H1 (cell line): ENCODE measurements around the gene CHST13.

Experiments
- CEBPB ChIP-seq: IDR thresholded peaks from 2 replicates; pipeline ENCODE4 v1.6.1; 2012; ENCODE audit warnings: low read depth, low read length
- CHD2 ChIP-seq: IDR thresholded peaks from 2 replicates; pipeline ENCODE4 v1.6.1; 2012; ENCODE audit warnings: low read length, improper control_type of control experiment
- EGR1 ChIP-seq: IDR thresholded peaks from 2 replicates; pipeline ENCODE4 v1.6.1; 2011; ENCODE audit warnings: low read depth, low read length, borderline replicate concordance
- GTF2F1 ChIP-seq: IDR thresholded peaks from 2 replicates; pipeline ENCODE4 v1.6.1; 2012; ENCODE audit warnings: low read depth, low read length, improper control_type of control experiment, borderline replicate concordance
- JUND ChIP-seq: IDR thresholded peaks from 2 replicates; pipeline ENCODE4 v1.6.1; 2011; ENCODE audit warnings: mild to moderate bottlenecking, improper control_type of control experiment, low read length
- KDM1A ChIP-seq: fragments of 200-600, 300-600 bp; sonication (generic); IDR thresholded peaks from 2 replicates; pipeline ENCODE4 v1.7.1; 2016; ENCODE audit warnings: mild to moderate bottlenecking, low read length, borderline replicate concordance
- MAFK ChIP-seq: IDR thresholded peaks from 2 replicates; pipeline ENCODE4 v1.6.1; 2012; ENCODE audit warnings: low read depth, mild to moderate bottlenecking, improper control_type of control experiment, low read length
- POLR2AphosphoS5 ChIP-seq: IDR thresholded peaks from 2 replicates; pipeline ENCODE4 v1.6.1; 2011; ENCODE audit warnings: low read depth, low read length
- RAD21 ChIP-seq, 2 experiments: IDR thresholded peaks in 1 of 2; conservative IDR thresholded peaks in 1 of 2; 2 replicates each; pipeline ENCODE4 v1.6.1; 2011; ENCODE audit warnings: low read depth in 2 of 2, low read length in 2 of 2, improper control_type of control experiment in 1 of 2, inconsistent platforms in 1 of 2, mild to moderate bottlenecking in 1 of 2, moderate library complexity in 1 of 2
- RNF2 ChIP-seq: fragments of 200-900, 300-1000 bp; sonication (generic); IDR thresholded peaks from 2 replicates; pipeline ENCODE4 v1.7.1; 2016; ENCODE audit warnings: borderline replicate concordance, low read depth, mild to moderate bottlenecking, antibody characterized with exemption, low read length; ENCODE audit not compliant: poor library complexity, severe bottlenecking; ENCODE audit errors: missing control alignments
- TF ChIP-seq, protein P1 (sequence below), 3 experiments: IDR thresholded peaks; 1 replicate in 2 of 3; 2 replicates in 1 of 3; pipeline versions ENCODE4 v1.5.1 to v1.6.1; 2011; ENCODE audit warnings: low read length in 3 of 3, mild to moderate bottlenecking in 3 of 3, inconsistent platforms in 2 of 3, low read depth in 1 of 3, moderate library complexity in 1 of 3; ENCODE audit not compliant: insufficient read depth in 1 of 3; ENCODE audit errors: control extremely low read depth in 1 of 3

DNA sequence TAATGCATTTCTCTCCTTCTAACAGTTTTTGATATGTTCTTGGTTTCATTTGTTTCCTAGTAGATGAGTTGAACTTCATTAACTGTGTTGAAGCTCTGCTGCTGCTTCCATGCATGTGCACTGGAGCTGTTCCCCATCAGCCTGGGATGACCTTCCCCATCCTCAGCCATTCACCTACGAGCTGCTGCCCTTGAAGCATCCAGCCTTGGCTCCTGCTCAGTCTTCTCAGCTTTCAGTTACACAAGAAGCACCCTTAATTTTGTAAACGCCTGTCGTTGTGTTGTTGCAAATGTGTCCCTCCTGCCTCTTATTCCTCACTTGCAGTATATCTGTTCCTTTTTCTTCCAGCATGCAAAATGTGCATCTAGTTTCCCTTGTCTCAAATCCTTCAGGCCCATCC is 39.8 kb upstream of the CHST13 start:
- TF ChIP-seq, protein P1, sequence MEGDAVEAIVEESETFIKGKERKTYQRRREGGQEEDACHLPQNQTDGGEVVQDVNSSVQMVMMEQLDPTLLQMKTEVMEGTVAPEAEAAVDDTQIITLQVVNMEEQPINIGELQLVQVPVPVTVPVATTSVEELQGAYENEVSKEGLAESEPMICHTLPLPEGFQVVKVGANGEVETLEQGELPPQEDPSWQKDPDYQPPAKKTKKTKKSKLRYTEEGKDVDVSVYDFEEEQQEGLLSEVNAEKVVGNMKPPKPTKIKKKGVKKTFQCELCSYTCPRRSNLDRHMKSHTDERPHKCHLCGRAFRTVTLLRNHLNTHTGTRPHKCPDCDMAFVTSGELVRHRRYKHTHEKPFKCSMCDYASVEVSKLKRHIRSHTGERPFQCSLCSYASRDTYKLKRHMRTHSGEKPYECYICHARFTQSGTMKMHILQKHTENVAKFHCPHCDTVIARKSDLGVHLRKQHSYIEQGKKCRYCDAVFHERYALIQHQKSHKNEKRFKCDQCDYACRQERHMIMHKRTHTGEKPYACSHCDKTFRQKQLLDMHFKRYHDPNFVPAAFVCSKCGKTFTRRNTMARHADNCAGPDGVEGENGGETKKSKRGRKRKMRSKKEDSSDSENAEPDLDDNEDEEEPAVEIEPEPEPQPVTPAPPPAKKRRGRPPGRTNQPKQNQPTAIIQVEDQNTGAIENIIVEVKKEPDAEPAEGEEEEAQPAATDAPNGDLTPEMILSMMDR (IDR thresholded peaks at IDR 0.05; ENCODE audit: control extremely low read depth in 1 of 3, insufficient read depth in 1 of 3, low read depth in 1 of 3, low read length in 3 of 3) = no peak
- TF ChIP-seq RNF2 (no peak), POLR2AphosphoS5 (no peak), GTF2F1 (no peak), CHD2 (no peak), MAFK (no peak), JUND (no peak), KDM1A (no peak), EGR1 (no peak), CEBPB (no peak), RAD21 (IDR thresholded peaks at IDR 0.05 in 1 of 2, conservative IDR thresholded peaks at IDR 0.05 in 1 of 2; ENCODE audit: low read depth in 2 of 2, low read length in 2 of 2) (no peak)
